Measurements from ENCODE around the gene SUPT7L.
"Not testable (repeated sequence)": the region's sequence is repeated elsewhere in the genome, so short reads cannot be mapped to it uniquely, and the experiment has no call there.

Gene SUPT7L

GRCh38 chr2:27634291-27634690, 29.1 kb downstream of the SUPT7L start:
- DNase-seq = no peak

- DNase-seq = not testable (repeated sequence)
Measured at GRCh38 chr2:27630257-27630656, 33.2 kb downstream of the SUPT7L start.

- DNase-seq = peak; percentile 91
Measured at GRCh38 chr2:27628767-27629709, 34.4 kb downstream of the SUPT7L start, which contains the start of the genes CCDC121 and GPN1. Gene CCDC121, minus strand, starts transcription at chr2:27629012. Its CDS starts 1,213 bp downstream, at chr2:27627799. Gene GPN1, plus strand, starts transcription at chr2:27629050. Its CDS starts 9 bp downstream, at chr2:27629059.

- DNase-seq = no peak
Measured at GRCh38 chr2:27627963-27628766, 35.2 kb downstream of the SUPT7L start.

- DNase-seq = not testable (repeated sequence)
Measured at GRCh38 chr2:27626921-27627320, 36.5 kb downstream of the SUPT7L start.

- not testable (repeated sequence) for DNase-seq
Measured at GRCh38 chr2:27626323-27626722, 37.1 kb downstream of the SUPT7L start.

GRCh38 chr2:27624943-27625342, 38.5 kb downstream of the SUPT7L start:
- no peak for DNase-seq

- DNase-seq = no peak
Measured at GRCh38 chr2:27622921-27623384, 40.5 kb downstream of the SUPT7L start.

- DNase-seq = no peak
Measured at GRCh38 chr2:27621524-27621923, 41.9 kb downstream of the SUPT7L start.

- DNase-seq = no peak
Measured at GRCh38 chr2:27615316-27615715, 48.1 kb downstream of the SUPT7L start.

- DNase-seq = no peak
Measured at GRCh38 chr2:27613985-27614384, 49.4 kb downstream of the SUPT7L start.

GRCh38 chr2:27606611-27607010, 56.8 kb downstream of the SUPT7L start:
- DNase-seq = no peak

Data from activated T-cell treated with anti-CD3 and anti-CD28 coated beads for 4 hours (primary cell).